ENCODE results near the gene PDGFRA. TPM values are rescaled to one million over a fixed set of nuclear protein-coding genes. Genes with fewer than 3 reads are reported as not detected.

The PDGFRA gene
- total RNA-seq, 2 donors from 2014 or later, result 5.8 to 82.2 TPM

- Histone ChIP-seq H3K4me1 (replicated peaks) (no peaks in the 10 kb centered on the region), H3K36me3 (no peaks in the 10 kb centered on the region), H3K27me3 (replicated peaks; ENCODE audit: insufficient read depth) (no peaks in the 10 kb centered on the region), H3K27ac (no peak overlapping the region), H3K4me3 (no peak overlapping the region), H3K9me3 (no peaks in the 10 kb centered on the region)
- WGBS, result 98% methylated on average over 2 of the region's 2 CpGs
- intact Hi-C loops (cut with DNase I), result no loop called here
- no peak for DNase-seq (ENCODE audit: low spot score)
- no peak for TF ChIP-seq CTCF (IDR thresholded peaks at IDR 0.05)
Observed at GRCh38 chr4:54255881-54256280, 26.8 kb downstream of the PDGFRA start.

DNA sequence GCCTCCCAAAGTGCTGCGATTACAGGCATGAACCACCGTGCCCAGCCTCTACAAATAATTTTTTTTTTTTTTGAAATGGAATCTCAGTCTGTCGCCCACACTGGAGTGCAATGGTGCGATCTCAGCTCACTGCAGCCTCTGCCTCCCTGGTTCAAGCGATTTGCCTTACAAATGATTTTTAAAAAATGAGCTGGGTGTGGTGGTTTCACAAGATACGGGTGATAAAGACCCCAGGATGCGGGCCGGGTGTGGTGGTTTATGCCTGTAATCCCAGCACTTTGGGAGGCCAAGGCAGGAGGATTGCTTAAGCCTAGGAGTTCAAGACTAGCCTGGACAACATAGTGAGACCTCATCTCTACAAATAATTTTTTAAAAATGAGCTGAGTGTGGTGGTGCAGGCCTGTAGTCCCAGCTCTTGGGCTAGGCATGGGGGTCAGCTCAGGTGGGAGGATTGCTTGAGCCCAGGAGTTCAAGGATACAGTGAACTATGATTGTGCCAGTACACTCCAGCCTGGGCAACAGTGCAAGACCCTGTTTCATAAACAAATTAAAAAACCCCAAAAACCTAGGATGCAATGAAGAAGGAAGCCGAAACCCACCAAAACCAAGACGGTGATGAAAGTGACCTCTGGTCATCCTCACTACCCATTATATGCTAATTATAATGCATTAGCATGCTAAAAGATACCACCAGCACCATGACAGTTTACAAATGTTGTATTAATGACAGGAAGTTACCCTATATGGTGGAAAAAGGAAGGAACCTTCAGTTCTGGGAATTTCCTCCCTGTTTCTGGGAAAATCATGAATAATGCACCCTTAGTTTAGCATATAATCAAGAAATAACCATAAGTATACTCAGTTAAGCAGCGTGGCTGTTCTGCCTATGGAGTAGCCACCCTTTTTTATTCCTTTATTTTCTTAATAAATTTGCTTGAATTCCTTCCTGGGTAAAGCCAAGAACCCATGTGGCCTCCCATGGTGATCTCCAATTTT is 27.7 kb downstream of the PDGFRA start:
- Histone ChIP-seq H3K27me3 (replicated peaks; ENCODE audit: insufficient read depth) (no peaks in the 10 kb centered on the region), H3K36me3 (no peaks in the 10 kb centered on the region), H3K4me3 (no peak overlapping the region), H3K27ac (no peak overlapping the region), H3K9me3 (no peaks in the 10 kb centered on the region), H3K4me1 (replicated peaks) (no peaks in the 10 kb centered on the region)
- intact Hi-C loops (cut with DNase I), result no loop called here
- no peak for DNase-seq (ENCODE audit: low spot score)
- WGBS, result 92% methylated on average over 11 of the region's 11 CpGs
- TF ChIP-seq CTCF (IDR thresholded peaks at IDR 0.05) (no peak), POLR2AphosphoS5 (IDR thresholded peaks at IDR 0.05) (no peak), POLR2A (IDR thresholded peaks at IDR 0.05) (no peak)

- no peak overlapping the region for H3K4me3 ChIP-seq
- no peak for DNase-seq (ENCODE audit: low spot score)
- H3K9me3 ChIP-seq, result no peaks in the 10 kb centered on the region
- intact Hi-C loops (cut with DNase I), result no loop called here
- H3K27ac ChIP-seq, result no peak overlapping the region
- no peaks in the 10 kb centered on the region for H3K27me3 ChIP-seq (replicated peaks; ENCODE audit: insufficient read depth)
- no peaks in the 10 kb centered on the region for H3K36me3 ChIP-seq
- TF ChIP-seq POLR2AphosphoS5 (IDR thresholded peaks at IDR 0.05), result no peak
- no peak for TF ChIP-seq CTCF (IDR thresholded peaks at IDR 0.05)
- TF ChIP-seq POLR2A (IDR thresholded peaks at IDR 0.05), result no peak
- no peaks in the 10 kb centered on the region for H3K4me1 ChIP-seq (replicated peaks)
- WGBS, result 90% methylated on average over 4 of the region's 4 CpGs
Observed at GRCh38 chr4:54265366-54265765, 36.3 kb downstream of the PDGFRA start.

- H3K27me3 ChIP-seq (replicated peaks; ENCODE audit: insufficient read depth), result no peaks in the 10 kb centered on the region
- no peak for TF ChIP-seq CTCF (IDR thresholded peaks at IDR 0.05)
- TF ChIP-seq POLR2AphosphoS5 (IDR thresholded peaks at IDR 0.05), result no peak
- TF ChIP-seq POLR2A (IDR thresholded peaks at IDR 0.05), result no peak
- H3K4me3 ChIP-seq, result no peak overlapping the region
- H3K4me1 ChIP-seq (replicated peaks), result no peaks in the 10 kb centered on the region
- no peaks in the 10 kb centered on the region for H3K36me3 ChIP-seq
- no peaks in the 10 kb centered on the region for H3K9me3 ChIP-seq
- DNase-seq (ENCODE audit: low spot score), result no peak
- H3K27ac ChIP-seq, result no peak overlapping the region
- intact Hi-C loops (cut with DNase I), result no loop called here
Observed at GRCh38 chr4:54268151-54268550, 39.1 kb downstream of the PDGFRA start.

GRCh38 chr4:54271464-54271863 is 42.4 kb downstream of the PDGFRA start:
- no peak overlapping the region for H3K4me3 ChIP-seq
- no peak for DNase-seq (ENCODE audit: low spot score)
- no peaks in the 10 kb centered on the region for H3K4me1 ChIP-seq (replicated peaks)
- no peaks in the 10 kb centered on the region for H3K36me3 ChIP-seq
- intact Hi-C loops (cut with DNase I), result no loop called here
- H3K9me3 ChIP-seq, result no peaks in the 10 kb centered on the region
- no peaks in the 10 kb centered on the region for H3K27me3 ChIP-seq (replicated peaks; ENCODE audit: insufficient read depth)
- TF ChIP-seq POLR2A (IDR thresholded peaks at IDR 0.05), result no peak
- no peak for TF ChIP-seq POLR2AphosphoS5 (IDR thresholded peaks at IDR 0.05)
- no peak for TF ChIP-seq CTCF (IDR thresholded peaks at IDR 0.05)
- H3K27ac ChIP-seq, result no peak overlapping the region
